ENCODE results near the gene CD74.
"Not testable (repeated sequence)": the region's sequence is repeated elsewhere in the genome, so short reads cannot be mapped to it uniquely, and the experiment has no call there.

Gene CD74

DNA sequence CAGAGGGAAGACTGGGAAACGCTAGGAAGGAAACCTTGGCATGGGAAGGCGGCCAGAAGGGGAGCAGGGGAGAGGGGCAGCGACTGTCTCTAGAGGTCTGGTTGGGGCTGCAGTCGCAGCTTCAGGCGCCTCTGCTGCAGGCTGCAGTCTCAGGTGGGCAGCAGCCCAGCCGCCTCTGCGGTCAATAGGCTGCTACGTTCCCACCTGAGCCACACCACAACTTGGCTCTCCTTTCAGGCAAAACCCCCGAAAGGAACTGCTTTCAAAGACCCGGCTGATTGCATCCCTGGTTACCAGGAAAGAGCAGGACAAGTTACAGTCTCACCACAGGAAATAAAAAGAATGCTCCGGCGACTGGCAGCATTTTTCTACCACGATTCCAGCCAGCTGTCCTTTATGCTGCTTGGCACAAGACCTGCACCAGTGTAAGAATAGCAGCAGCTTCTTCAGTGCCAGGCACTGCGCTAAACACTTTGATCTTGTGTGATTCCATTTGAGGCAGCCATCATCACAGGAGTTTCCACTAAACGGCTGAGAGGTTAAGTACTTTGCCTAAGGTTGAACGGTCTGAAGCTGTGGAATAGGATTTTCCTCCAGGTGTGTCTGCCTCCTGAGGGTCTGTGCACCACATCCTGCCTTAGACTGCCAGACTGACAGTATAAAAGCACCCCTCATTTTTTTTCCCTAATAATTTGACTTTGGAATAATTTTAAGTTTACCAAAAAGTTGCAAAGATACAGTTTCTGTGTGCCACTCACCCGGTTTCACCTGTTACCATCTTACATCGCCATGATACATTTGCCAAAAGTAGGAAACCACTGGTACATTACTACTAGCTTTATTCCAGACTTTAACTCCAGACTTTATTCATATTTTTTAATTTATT lies 29.3 kb upstream of the CD74 start:
- DNase-seq: no peak

DNA sequence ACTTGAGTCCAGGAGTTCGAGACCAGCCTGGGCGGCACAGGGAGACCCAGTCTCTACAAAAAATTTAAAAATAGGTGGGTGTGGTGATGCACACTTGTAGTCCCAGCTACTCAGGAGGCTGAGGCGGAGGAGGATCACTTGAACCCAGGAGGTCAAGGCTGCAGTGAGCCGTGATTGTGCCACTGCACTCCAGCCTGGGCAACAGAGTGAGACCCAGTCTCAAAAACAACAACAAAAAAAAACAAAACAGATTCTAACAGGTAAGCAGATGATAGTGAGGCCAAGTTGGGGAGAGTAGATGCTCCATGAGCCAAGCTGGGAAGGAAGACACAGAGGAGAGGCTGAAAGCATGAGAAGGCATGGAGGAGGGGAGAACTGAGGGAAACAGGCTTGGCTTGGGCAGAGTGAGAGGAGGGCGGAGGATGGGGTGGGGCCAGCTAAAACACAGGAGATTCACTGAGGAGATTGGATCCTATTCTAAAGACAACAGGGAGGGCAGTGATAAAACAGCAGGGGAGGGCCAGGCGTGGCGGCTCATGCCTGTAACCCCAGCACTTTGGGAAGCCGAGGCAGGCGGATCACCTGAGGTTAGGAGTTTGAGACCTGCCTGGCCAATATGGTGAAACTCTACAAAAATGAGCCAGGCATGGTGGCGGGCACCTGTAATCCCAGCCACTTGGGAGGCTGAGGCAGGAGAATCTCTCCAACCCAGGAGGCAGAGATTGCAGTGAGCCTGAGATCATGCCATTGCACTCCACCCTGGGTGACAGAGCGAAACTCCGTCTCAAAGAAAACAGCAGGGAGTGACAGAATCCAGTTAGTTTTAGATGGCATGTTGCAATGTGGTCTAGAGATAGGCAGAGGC lies 28.5 kb upstream of the CD74 start:
- DNase-seq: no peak

DNA sequence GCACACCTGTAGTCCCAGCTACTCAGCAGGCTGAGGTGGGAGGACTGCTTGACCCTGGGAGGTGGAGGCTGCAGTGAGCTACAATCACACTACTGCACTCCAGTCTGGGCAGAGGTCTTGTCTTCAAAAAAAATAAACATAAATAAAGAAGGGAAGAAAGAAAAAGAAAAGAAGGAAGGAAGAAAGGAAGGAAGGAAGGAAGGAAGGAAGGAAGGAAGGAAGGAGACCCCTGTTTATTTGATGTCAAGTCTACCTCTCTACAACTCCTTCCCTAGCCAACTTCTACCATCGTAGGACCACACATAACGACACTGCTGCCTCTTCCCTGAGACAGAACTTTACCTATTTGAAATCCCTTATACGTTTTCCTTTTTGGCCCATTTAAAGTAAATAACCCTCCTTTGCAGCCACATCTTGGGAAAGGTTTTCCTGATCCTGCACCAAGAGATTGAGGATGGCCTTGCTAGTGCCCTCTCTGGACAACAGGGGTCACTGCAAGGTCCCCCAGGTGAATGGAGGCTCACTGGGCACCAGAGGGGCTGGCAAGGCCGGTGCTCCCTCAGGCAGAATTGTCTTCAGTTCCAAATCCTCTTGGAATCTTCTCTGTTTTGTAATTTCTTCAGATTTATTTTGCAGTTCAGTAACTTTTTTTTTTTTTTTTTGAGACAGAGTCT lies 26.3 kb upstream of the CD74 start:
- DNase-seq: peak; percentile 40

DNA sequence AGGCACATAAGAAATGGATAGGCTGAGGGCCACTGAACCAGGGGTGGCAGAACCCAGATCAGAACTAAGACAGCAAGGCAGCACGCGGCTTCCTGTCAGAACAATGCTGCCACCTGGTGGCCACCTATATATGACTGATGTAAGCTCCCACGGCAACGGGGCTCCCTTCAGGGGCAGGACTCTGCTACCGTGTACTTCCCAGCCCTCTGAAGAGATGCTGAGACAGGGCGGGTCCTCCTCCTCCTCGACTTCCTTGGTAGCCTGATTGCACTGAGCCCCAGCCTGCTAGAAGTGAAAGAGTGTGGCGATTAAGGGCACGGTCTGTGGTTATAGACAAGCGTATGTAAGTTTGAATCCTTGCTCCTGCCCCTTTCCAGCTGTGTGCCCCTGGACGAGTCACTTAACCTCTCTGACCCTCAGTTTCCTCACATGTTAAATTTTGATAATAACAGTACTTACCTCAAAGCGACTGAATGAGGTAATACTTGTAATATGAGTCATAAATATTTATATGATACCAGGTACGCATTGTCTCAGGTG lies 23.5 kb upstream of the CD74 start:
- peak; percentile 81 for DNase-seq

DNA sequence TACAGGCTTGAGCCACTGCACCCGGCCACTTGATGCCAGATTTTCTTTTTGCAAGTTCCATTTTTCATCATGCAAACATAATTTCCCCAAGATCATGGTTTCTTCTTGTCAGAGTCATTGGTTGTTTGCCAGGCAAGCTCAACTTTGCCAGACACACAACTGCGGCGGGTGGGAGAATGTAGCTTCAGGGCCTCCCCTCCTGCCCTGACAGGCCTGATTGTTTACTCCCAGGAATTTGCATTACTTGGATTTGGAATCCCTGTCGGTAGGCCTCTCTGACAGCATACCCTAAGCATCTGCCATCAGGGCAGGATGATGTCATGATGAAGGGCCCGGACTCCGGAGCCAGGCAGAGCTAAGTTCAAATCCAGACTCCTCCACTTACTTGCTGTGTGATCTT lies 21.8 kb upstream of the CD74 start:
- DNase-seq: peak; percentile 83

DNA sequence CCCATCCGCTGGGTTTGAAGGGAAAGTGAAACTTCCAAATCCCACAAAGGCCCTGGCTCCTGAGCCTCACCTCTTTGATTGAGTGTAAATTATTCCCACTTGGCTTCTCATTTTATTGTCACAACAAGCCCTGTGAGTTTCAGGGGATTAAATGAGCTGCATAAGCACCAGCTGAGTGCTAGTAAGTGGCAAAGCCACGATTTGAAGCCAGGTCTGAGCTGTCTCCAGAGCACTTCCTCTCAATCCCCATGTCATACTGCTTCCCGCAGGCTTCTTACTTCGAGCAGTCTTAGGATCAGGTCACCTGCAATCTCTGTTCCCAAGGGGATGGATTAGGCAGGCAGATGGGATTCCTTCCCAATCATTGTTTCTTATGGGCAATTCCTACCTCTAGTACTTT lies 18.9 kb upstream of the CD74 start:
- no peak for DNase-seq

DNA sequence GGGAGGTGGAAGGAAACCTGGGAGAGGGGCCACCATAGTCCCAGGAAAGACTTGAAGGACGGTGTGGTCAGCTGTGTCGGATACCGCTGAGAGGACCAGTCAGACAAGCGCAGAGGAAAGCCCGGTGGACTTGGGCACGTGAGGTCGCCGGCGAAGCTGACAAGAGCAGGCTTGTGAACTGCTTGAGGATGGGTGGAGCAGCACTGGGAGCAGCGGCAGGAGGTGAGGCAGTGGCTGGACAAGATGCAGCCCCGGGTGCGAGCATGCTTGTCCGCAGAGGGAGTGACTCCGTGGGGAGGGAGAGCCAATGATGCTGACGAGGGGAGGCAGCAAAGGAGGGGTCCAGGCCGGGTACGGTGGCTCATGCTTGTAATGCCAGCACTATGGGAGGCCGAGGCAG lies 18.3 kb upstream of the CD74 start:
- no peak for DNase-seq

DNA sequence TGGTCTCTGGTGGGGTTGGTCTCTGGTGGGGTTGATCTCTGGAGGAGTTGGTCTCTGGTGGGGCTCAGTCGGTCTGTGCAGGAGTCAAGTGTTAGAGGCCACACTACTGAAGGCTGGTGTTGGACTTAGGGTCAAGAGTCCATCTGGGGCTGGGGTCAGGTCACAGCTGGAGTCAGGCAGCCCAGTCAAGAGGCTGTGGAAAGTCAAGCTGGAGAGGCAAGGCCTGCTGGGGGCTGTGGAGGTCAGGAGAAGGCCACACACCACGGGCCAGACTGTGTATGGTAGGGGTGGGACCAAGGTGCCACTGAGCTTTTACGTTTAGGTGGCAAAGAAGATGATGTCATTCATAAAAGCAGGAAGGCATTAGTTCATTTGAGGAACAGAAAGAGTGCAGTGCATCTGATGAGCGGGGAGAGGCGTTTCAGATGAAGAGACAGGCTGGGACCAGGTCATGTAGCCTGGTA lies 16.7 kb upstream of the CD74 start:
- DNase-seq: no peak

DNA sequence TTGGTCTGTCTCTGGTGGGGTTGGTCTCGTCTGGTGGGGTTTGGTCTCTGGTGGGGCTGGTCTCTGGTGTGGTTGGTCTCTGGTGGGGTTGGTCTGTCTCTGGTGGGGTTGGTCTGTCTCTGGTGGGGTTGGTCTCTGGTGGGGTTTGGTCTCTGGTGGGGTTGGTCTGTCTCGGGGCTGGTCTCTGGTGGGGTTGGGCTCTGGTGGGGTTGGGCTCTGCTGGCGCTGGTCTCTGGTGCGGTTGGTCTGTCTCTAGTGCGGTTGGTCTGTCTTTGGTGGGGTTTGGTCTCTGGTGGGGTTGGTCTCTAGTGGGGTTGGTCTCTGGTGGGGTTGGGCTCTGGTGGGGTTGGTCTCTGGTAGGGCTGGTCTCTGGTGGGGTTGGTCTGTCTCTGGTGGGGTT lies 16.3 kb upstream of the CD74 start:
- no peak for DNase-seq

DNA sequence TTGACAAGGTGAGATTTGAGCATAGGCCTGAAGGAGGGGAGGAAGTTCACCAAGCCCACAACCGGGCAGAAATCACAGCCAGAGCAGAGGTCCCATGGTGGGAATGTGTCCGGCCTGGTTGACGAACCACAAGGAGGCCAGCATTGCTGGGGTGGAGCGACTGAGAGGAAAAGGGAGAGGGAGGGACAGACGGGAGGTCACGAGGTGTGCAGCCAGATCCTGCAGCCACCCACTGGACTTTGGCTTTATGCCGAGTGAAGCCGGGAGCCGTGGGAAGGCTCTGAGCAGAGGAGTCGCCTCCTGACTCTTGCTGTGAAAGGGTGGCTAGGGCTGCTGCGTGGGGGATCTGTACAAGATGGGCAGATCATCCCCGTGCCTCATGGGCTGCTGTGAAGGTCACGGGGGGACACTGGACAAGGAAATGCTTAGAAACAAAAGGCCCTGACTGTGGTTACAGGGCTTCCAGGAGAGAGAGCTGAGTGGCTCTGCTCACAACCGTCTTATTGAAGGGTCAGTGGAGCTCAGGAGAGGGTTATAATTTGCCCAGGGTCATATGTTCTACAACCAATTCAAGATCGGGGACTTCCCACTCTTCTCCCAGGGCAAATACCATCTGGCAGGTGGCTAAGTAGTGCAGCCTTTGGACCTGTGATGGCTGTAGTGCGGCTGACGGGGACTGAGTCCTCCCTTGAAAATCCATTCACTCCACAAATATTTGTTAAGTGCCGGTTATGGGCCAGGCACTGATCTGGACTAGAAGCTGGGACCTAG lies 15.6 kb upstream of the CD74 start:
- DNase-seq: no peak

DNA sequence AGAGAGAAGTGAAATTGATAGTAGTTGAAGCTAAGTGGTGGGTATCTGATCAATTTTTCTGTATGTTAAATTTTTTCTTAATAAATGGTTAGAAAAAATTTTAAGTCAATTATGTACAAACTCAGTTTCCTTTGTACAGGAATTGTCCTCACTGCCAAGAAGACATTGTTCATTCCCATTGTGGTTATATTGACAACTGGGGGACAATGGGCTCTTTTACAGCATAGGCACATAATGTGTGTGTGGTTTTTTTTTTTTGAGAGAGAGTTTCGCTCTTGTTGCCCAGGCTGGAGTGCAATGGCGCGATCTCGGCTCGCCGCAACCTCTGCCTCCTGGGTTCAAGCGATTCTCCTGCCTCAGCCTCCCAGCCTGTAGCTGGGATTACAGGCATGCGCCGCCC lies 13.5 kb upstream of the CD74 start:
- DNase-seq: not testable (repeated sequence)

DNA sequence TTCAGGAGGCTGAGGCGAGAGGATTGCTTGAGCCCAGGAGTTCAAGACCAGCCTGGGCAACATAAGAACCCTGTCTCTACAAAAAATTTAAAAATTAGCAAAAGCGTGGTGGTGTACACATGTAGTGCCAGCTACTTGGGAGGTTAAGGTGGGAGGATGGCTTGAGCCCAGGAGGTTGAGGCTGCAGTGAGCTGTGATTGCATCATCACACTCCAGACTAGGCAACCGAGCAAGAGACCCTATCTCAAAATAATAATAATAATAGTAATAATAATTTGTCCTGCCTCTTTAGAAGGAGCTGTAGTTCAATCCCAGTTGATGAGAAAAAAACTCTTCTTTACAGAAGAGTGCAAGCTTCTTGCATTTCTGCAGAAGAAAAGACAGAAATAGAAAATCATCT lies 10.0 kb upstream of the CD74 start:
- DNase-seq: no peak

DNA sequence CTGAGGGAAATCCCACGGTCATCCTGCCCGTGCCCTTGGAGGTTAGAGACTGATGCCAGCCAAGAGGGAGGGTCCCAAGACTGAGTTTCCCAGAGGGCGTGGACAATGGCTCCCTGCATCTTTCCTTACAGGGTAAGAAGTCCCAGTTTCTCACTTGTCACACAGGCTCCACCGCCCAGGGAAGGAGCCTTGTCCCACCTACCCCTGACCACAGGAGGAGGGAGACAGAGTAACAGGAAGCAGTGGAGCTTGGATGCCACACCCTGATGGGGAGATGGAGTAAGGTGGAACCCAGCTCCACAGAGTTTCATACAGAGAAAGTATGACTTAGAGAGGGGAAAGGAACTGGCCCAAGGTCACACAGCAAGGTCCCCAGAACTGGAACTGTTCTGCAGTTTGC lies 9.4 kb upstream of the CD74 start:
- DNase-seq: no peak

DNA sequence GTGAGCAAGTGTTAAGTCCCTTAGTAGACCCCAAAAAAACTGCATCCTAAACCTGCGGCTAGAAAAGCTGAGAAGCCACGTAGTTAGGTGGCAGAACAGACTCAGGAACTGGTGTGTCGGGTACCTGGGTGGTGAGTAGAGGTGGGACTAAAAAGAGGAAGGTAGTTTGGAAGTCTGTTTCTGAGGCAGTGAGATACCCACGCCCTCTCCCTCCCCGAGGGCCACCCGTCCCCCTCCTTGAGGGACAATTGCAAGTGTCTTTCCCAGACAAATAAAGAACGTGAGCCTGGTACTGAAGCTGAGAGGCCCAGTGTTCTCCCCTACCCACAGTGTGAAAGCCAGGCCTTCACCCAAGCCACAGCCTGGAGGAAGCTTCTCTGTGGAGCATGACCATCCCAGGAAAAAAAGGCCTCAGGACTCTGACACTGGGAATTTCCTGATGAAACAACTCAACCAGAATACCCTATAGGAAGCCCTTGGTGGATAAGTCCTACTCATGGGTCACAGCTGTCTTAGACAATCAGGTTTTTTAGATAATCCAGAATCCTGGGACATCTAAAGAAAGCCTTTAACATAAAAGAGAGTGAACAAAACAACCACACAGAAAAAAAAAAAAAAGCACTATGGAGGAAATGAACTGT lies 7.0 kb upstream of the CD74 start:
- no peak for DNase-seq

DNA sequence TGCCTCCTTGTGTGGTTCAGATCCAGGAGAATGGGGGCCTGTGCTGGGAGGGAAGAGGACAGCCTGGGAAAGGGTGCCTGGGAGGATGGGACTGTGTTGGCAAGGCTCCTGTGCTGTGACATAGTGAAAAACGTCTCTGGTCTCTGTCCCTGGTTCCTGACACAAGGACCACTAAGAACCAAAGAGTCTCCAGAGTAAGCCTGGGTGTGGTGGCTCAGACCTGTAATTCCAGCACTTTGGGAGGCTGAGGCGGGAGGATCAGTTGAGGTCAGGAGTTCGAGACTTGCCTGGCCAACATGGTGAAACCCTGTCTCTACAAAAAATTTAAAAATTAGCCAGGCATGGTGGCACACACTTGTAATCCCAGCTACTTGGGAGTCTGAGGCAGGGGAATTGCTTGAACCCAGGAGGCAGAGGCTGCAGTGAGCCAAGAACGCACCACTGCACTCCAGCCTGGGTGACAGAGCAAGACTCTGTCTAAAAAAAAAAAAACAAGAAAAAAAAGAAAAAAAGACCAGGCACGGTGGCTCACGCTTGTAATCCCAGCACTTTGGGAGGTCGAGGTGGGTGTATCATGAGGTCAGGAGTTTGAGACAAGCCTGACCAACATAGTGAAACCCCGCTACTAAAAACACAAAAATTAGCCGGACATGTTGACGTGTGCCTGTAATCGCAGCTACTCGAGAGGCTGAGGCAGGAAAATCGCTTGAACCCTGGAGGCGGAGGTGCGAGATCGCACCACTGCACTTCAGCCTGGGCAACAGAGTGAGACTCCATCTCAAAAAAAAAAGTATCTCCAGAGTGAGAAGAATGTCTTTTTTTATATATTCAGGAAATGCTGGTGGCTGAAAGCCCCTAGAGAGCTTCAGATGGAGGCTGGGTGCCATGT lies 1.4 kb upstream of the CD74 start:
- not testable (repeated sequence) for DNase-seq

DNA sequence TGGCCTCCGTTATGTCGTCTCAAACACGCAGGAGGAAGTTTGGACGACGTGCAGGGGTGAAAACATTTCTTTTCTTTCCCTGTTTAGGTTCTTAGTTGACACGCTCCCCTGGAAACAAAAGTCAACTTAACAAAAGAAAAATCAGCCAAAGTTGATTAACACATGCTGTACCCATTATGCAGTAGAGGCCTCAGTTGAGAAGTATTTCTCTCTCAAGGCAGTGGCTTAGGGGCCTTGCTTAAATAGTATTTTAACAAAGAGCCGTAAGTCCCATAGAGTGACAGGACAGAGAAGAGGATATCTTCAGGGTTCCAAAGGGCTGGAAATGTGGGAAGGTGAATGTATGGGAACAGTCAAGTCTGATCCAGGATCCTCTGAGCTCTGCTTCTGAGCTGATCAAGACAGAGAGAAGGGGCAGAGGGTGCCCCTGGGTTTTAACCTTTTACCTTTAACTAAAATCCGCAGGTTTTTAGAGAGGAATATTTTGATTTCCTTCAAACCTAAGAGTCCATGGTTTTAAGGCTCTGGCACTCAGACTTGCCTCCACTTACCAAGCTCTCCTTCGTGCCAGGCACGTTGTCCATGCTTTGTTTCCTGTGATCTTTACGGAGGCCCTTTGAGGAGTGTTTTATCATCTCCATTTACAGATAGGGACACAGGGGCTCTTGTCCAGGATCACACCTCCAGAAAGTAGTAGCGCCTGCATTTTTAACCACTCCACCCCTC lies 629 bp upstream of the CD74 start:
- no peak for DNase-seq

DNA sequence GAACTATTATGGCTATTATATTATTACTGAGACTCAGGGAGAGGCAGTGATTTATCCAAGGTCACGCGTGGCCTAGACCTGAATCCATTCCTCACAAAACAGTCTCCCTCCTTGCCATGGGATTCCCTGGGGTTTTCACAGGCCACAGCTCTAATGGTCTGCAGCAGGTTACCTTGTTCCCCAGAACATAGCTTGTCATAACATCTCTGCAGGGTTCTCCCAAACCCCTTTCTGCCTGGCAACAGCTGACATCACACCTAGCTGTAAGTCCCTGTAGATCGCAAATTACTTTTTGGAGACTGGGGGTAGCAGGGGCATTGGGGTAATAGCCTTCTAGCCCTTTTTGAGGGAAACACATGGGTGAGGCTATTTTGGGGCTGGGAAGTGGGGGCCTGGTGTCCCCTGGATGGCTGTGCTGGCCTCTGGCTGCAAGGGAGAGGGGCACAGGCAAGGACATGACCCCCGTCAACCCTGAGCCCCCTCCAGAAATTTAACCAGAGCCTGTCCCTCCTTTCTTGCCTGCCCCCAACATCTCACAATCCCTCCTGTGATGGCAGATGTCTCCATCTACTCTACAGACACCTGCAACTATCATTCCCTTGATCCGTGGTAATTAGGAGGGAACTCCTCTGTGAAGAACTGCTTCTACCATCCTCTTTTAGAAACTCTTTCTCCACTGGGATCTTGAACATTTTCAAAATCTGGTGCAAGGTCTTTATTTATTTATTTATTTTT lies 1.3 kb downstream of the CD74 start:
- no peak for DNase-seq

DNA sequence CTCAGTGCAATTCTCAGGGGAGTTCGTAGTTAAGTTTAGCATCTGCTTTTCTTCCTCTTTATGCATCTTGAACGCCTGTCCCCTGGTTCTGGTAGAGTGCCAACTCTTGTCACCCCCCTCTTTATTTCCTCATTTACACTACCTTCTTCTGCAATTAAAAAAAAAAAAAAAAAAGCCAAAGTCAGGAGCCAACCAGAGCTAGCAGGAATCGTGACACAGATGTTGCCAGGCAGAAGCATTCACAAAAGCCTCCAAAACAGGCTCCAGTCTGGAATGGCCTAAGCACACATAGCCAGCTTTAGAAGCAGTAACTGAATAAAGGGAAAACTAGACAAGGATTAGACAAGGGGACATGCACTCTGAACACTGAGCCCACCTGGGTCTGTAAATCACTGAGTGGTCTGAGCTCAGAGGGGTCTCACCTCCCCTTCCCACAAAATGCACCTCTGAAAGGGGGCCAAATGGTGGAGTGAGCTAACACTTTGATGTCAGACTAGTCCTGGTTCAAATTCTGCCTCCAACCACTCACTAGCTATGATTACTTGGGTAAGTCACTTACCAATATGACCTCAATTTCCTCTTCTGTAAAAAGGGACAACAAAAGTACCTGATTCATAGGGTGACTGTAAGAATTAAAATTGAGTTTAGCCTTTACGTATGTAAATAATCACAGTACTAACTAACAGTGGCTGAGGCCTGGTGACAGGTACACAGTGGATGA lies 2.0 kb downstream of the CD74 start:
- peak; percentile 66 for DNase-seq

Measured in HCEC 1CT (cell line).